Astrocyte of the cerebellum (primary cell): ENCODE measurements around the gene C2orf72.
"Not testable (repeated sequence)": the region's sequence is repeated elsewhere in the genome, so short reads cannot be mapped to it uniquely, and the experiment has no call there.

Experiments used
- DNase-seq: peaks from one replicate; pipeline ENCODE4 v3.0.0-alpha.2; 2011; ENCODE audit warnings: low read depth
- H3K4me3 ChIP-seq: 2 replicates; pipeline ENCODE4 v1.5.1; 2011; ENCODE audit warnings: mild to moderate bottlenecking, low read depth, low read length, moderate library complexity
- CTCF ChIP-seq: IDR thresholded peaks from 2 replicates; pipeline ENCODE4 v1.5.1; 2012; ENCODE audit warnings: low read length, low read depth, moderate library complexity, mild to moderate bottlenecking; ENCODE audit errors: missing control alignments
- in situ Hi-C: cut with HindIII; loops from 2 replicates; pipeline ENCODE4 v1.10.0; 2017; ENCODE audit warnings: low sequenced_read_pairs

The C2orf72 gene

GRCh38 chr2:231059756-231060155 lies 22.4 kb downstream of the C2orf72 start:
- no peak for DNase-seq
- H3K4me3 ChIP-seq = no peak overlapping the region
- no peak for TF ChIP-seq CTCF
- in situ Hi-C loops = no loop called here

- no peak for DNase-seq
- H3K4me3 ChIP-seq = no peak overlapping the region
- in situ Hi-C loops = no loop called here
- TF ChIP-seq CTCF = no peak
Measured at GRCh38 chr2:231062776-231063175, 25.5 kb downstream of the C2orf72 start.

GRCh38 chr2:231063347-231063746 lies 26.0 kb downstream of the C2orf72 start:
- no peak for DNase-seq
- in situ Hi-C loops = no loop called here
- H3K4me3 ChIP-seq = no peak overlapping the region
- TF ChIP-seq CTCF = no peak

- H3K4me3 ChIP-seq = no peak overlapping the region
- no peak for TF ChIP-seq CTCF
- in situ Hi-C loops = no loop called here
- no peak for DNase-seq
Measured at GRCh38 chr2:231065966-231066365, 28.6 kb downstream of the C2orf72 start.

- DNase-seq, H3K4me3 ChIP-seq, in situ Hi-C loops: not testable (repeated sequence)
Measured at GRCh38 chr2:231067531-231067930, 30.2 kb downstream of the C2orf72 start.

GRCh38 chr2:231068525-231069222 lies 31.4 kb downstream of the C2orf72 start:
- TF ChIP-seq CTCF = no peak
- DNase-seq = no peak
- no peak overlapping the region for H3K4me3 ChIP-seq
- in situ Hi-C loops = no loop called here

GRCh38 chr2:231069379-231070054 lies 32.2 kb downstream of the C2orf72 start:
- no peak for TF ChIP-seq CTCF
- no peak overlapping the region for H3K4me3 ChIP-seq
- no peak for DNase-seq
- in situ Hi-C loops = no loop called here
